Heart left ventricle (tissue), 16 donors: Measurements from ENCODE around the gene TRPT1. TPM values are rescaled to one million over a fixed set of nuclear protein-coding genes. Genes with fewer than 3 reads are reported as not detected.

ENCODE experiments used
- ATAC-seq, 4 donors: fragments of 200-7000 bp; cut with Tn5 transposase; one replicate each; pipeline ENCODE4 v1.9.1; 2020 to 2022; ENCODE audit warnings: moderate library complexity in 4 of 4, mild to moderate bottlenecking in 3 of 4, moderate number of reproducible peaks in 1 of 4
- DNase-seq, 5 donors: peaks; one replicate each; pipeline ENCODE4 v3.0.0-alpha.2; 2020
- H3K27ac ChIP-seq, 12 donors: fragments of 200-600 bp; sonication (generic) in 4 of 12; one replicate each; pipeline versions ENCODE4 v1.5.0 to v1.8.0; 2016 to 2022; ENCODE audit warnings: mild to moderate bottlenecking in 2 of 12
- H3K27me3 ChIP-seq, 9 donors: fragments of 200-600 bp; sonication (generic) in 2 of 9; one replicate each; pipeline versions ENCODE4 v1.5.1 to v1.8.0; 2016 to 2022; ENCODE audit warnings: mild to moderate bottlenecking in 3 of 9
- H3K36me3 ChIP-seq, 9 donors: fragments of 200-600 bp; sonication (generic) in 2 of 9; one replicate each; pipeline versions ENCODE4 v1.5.0 to v1.8.0; 2018 to 2022; ENCODE audit warnings: mild to moderate bottlenecking in 2 of 9
- H3K4me1 ChIP-seq, 12 donors: fragments of 200-600 bp; sonication (generic) in 4 of 12; one replicate each; pipeline versions ENCODE4 v1.5.0 to v1.8.0; 2016 to 2022; ENCODE audit warnings: mild to moderate bottlenecking in 3 of 12
- H3K4me3 ChIP-seq, 12 donors: fragments of 200-600 bp; sonication (generic) in 4 of 12; one replicate each; pipeline versions ENCODE4 v1.5.0 to v1.8.0; 2017 to 2022; ENCODE audit warnings: mild to moderate bottlenecking in 9 of 12, moderate library complexity in 4 of 12
- H3K9me3 ChIP-seq, 12 donors: fragments of 200-600 bp; sonication (generic) in 4 of 12; one replicate each; pipeline versions ENCODE4 v1.5.0 to v1.8.0; 2016 to 2022; ENCODE audit warnings: mild to moderate bottlenecking in 1 of 12
- POLR2A ChIP-seq, 2 donors: fragments of 450-650 bp; IDR thresholded peaks; one replicate each; pipeline ENCODE4 v1.6.1; 2017; ENCODE audit warnings: antibody characterized with exemption in 2 of 2, mild to moderate bottlenecking in 2 of 2, moderate library complexity in 2 of 2
- WGBS, 4 donors: extraction: QIAGEN DNeasy Blood & Tissue Kit in 2 of 4; methylation state at CpG; one replicate each; pipeline versions ENCODE4 v1.1.5 to v1.1.7; 2013 to 2018; 5-methylcytosine and 5-hydroxymethylcytosine counted together
- intact Hi-C, 10 donors: fragments of 100-400 bp; cut with DNase I; formaldehyde crosslinking; loops; one replicate each; pipeline versions ENCODE4 v1.11.1 to v1.14.2; 2022
- polyA plus RNA-seq, 2 donors: library from polyadenylated mRNA; stranded (reverse); fragments of 200-250 nt; gene quantifications; one replicate each; pipeline ENCODE4 v1.2.3, GENCODE V29; 2013
- total RNA-seq, 9 donors: library from RNA; depleted of rRNA in 2 of 9; stranded (reverse); fragments of >200 nt in 2 of 9; fragmentation: NEBNext Ultra II Directional in 3 of 9; extraction: Animal tissue kit (Norgen Biotek cat#: 25700) in 3 of 9; gene quantifications; one replicate each; pipeline versions ENCODE4 v1.1.0 to v1.2.4, GENCODE V29; 2016 to 2023
- TF ChIP-seq, protein P1 (sequence below), 12 donors: fragments of 200-600 bp; sonication (generic) in 4 of 12; IDR thresholded peaks; one replicate each; pipeline versions ENCODE4 v1.5.0 to v1.8.0; 2018 to 2022; ENCODE audit warnings: antibody characterized with exemption in 12 of 12, mild to moderate bottlenecking in 5 of 12
- donor health status: ischemic (EF 13 %, LVEDD 7.1; RV severe dilation, severe dysfunction).
- donor health status: healthy with polysubstance abuse.
- donor health status: DM: no; HTN: yes; CAD: no.
- donor health status: DM: no; HTN: no; CAD: no.
- donor health status: ischemic (EF 25% LVEDD 6.9; RV normal size, moderate dysfunction).
- donor health status: ischemic (EF 25% LVEDD 5.7; RV mildly dilated, moderate dysfunction).
- donor health status: healthy.
- donor health status: DM: yes; HTN: yes; CAD: no.
- donor health status: ischemic (EF 35%, LVEDD 5.7; RV mildly dilated, moderate dysfunction).
- donor health status: nonischemic (EF 11% LVEDD 7.7; RV severe dilation, severe dysfunction).
- donor health status: DM: yes; HTN: yes; CAD: no.
- donor health status: PGD.
- donor health status: ischemic (EF 29% LVEDD 5.4; RV normal size, mild dysfunction).
- donor health status: nonischemic (EF 23%, LVEDD 6.1; RV moderate dilation, normal function).

TRPT1 gene
- total and polyA plus RNA-seq, 11 donors = 51.2 to 146 (median 65.3) TPM

DNA sequence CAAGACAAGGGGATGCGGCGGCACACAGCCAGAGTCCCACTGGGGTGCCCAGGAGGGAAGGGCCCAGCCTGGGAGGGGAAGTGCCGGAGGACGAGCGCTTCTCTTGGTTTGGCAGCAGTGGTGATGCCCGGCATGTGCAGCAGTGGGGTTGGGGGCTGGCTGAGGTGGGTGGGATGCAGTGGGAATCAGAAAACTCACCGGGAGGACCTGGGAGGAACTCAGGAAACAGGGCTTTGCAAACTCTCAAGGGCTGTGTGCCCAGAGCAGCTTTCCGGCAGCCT is 16.5 kb downstream of the TRPT1 start:
- DNase-seq = peak in 1 of 5 donors; percentile 31
- H3K27ac ChIP-seq = no peak overlapping the region
- H3K4me1 ChIP-seq = peaks cover 0 to 39% (median 22%) of the 10 kb centered on the region in 12 donors
- H3K36me3 ChIP-seq = peaks cover 0 to 63% (median 6%) of the 10 kb centered on the region in 9 donors
- no peak overlapping the region for H3K4me3 ChIP-seq
- intact Hi-C loops = no loop called here
- H3K9me3 ChIP-seq = no peaks in the 10 kb centered on the region
- no peak for ATAC-seq
- TF ChIP-seq, protein P1, sequence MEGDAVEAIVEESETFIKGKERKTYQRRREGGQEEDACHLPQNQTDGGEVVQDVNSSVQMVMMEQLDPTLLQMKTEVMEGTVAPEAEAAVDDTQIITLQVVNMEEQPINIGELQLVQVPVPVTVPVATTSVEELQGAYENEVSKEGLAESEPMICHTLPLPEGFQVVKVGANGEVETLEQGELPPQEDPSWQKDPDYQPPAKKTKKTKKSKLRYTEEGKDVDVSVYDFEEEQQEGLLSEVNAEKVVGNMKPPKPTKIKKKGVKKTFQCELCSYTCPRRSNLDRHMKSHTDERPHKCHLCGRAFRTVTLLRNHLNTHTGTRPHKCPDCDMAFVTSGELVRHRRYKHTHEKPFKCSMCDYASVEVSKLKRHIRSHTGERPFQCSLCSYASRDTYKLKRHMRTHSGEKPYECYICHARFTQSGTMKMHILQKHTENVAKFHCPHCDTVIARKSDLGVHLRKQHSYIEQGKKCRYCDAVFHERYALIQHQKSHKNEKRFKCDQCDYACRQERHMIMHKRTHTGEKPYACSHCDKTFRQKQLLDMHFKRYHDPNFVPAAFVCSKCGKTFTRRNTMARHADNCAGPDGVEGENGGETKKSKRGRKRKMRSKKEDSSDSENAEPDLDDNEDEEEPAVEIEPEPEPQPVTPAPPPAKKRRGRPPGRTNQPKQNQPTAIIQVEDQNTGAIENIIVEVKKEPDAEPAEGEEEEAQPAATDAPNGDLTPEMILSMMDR (IDR thresholded peaks at IDR 0.05) = no peak
- no peak for TF ChIP-seq POLR2A (IDR thresholded peaks at IDR 0.05)
- H3K27me3 ChIP-seq = no peaks in the 10 kb centered on the region
- WGBS, 4 donors = 85 to 93% (median 87%) methylated on average over 8 of the region's 8 CpGs

DNA sequence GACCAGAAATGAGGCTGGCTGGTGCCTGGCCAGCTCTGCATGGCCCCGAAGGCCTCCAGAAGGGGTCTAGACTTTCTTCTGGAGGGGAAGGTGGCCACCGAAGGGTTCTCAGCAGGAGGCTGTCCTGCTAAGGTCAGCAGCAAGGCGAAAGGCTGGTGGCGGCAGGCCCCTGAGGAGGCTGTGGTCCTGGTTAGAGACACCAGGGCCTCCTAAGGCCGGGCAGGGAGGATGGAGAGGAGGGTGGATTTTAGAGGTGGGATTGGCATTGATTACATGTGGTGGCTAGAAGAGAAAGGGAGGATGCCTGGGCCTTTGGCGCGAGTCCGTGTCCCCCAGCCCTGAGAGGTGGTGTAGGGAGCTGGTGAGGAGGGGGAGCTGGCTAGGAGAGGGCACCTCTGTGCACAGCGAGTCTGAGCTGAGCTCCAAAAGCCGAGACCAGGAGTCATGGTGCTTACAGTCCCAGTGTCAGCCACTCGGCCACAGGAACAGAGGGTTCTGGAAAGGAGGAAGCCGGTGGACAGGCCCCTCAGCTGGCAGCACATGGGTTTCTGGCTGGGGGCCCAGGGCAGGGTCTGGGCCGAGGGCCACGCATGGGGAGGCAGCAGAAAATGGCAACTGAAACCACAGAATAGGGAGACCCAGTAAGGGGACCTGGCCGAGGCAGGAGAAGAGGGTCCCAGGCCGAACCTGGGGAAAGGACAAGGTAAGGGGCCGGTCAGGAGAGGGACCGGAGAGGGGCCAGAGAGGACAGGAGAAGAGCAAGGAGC is 17.0 kb downstream of the TRPT1 start:
- Histone ChIP-seq H3K27me3 (no peaks in the 10 kb centered on the region), H3K9me3 (no peaks in the 10 kb centered on the region), H3K36me3 (peaks cover 0 to 63% (median 10%) of the 10 kb centered on the region in 9 donors), H3K4me1 (peaks cover 0 to 44% (median 26%) of the 10 kb centered on the region in 12 donors), H3K4me3 (peak overlapping the region in 1 of 12 donors; percentile 75), H3K27ac (peak overlapping the region in 7 of 12 donors; percentile 9 to 98 (median 88))
- WGBS, 4 donors = 84 to 87% (median 85%) methylated on average over 15 to 18 of the region's 18 CpGs
- ATAC-seq (no peak), DNase-seq (peak in 2 of 5 donors; percentile 24 to 59)
- TF ChIP-seq, protein P1 (IDR thresholded peaks at IDR 0.05) = no peak
- no peak for TF ChIP-seq POLR2A (IDR thresholded peaks at IDR 0.05)
- intact Hi-C loops = no loop called here

DNA sequence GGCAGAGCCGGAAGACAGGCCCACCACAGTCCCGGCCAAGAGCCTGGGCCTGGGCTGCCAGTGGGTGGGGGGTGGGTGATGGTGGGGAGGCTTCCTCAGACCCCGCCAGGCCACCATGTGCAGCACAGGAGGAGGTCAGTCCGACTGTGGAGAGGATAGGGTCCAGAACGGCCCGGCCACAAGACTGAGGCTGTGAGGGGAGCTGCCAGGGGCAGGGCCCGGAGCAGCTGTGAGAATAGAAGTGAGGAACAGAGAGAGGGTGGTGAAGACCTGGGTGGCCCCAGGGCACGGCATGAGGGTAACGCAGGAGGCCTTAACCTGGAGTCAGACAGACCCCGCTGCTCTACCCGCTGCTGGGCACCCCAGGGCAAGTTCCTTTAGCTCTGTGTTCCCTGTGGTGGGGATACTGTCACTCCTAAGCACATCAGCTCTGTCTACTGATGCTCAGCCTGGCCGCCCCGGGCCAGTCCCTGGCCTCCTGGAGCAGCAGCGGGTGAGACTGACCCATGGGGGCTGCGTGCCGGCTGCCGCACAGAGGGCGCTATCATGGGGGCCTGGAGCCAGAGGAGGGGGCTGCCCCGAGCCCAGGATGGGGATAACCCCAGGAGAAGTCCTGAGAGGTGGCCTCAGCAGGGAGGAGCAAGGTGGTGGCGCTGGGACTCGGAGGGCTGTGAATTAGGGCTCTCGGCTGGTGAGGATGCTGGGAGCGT is 17.7 kb downstream of the TRPT1 start:
- Histone ChIP-seq H3K4me3 (peak overlapping the region in 11 of 12 donors; percentile 14 to 75 (median 52)), H3K27me3 (no peaks in the 10 kb centered on the region), H3K36me3 (peaks cover 0 to 65% (median 17%) of the 10 kb centered on the region in 9 donors), H3K4me1 (peaks cover 0 to 47% (median 27%) of the 10 kb centered on the region in 12 donors), H3K9me3 (no peaks in the 10 kb centered on the region), H3K27ac (peak overlapping the region; percentile 33 to 98 (median 86))
- peak in 1 of 4 donors; percentile 3 for ATAC-seq
- no peak for TF ChIP-seq POLR2A (IDR thresholded peaks at IDR 0.05)
- TF ChIP-seq, protein P1 (IDR thresholded peaks at IDR 0.05) = no peak
- WGBS, 4 donors = 70 to 79% (median 78%) methylated on average over 14 to 23 of the region's 23 CpGs
- peak in 2 of 5 donors; percentile 23 to 71 for DNase-seq
- intact Hi-C loops = no loop called here
